GM18517 (cell line): ENCODE measurements around the gene LBR.
A peak's percentile ranks its signal among the peaks of the same experiment; 100 is the strongest.

ENCODE experiments used
- ATAC-seq: cut with Tn5 transposase; IDR thresholded peaks from one replicate; pipeline ENCODE4 v1.9.1; 2021; ENCODE audit warnings: mild to moderate bottlenecking, moderate library complexity; ENCODE audit not compliant: unreplicated experiment

Gene LBR

GRCh38 chr1:225446595-225446960 lies 18.7 kb upstream of the LBR start:
- ATAC-seq, result no peak

- no peak for ATAC-seq
Measured at GRCh38 chr1:225445639-225446594, 18.1 kb upstream of the LBR start.

GRCh38 chr1:225442123-225442505 lies 14.3 kb upstream of the LBR start:
- no peak for ATAC-seq

- no peak for ATAC-seq
Measured at GRCh38 chr1:225441314-225442122, 13.7 kb upstream of the LBR start.

- no peak for ATAC-seq
Measured at GRCh38 chr1:225440380-225441221, 12.8 kb upstream of the LBR start.

- ATAC-seq, result no peak
Measured at GRCh38 chr1:225437710-225438437, 10.0 kb upstream of the LBR start.

- ATAC-seq, result peak; percentile 77
Measured at GRCh38 chr1:225435957-225436392, 8.1 kb upstream of the LBR start.

GRCh38 chr1:225435487-225435886 lies 7.6 kb upstream of the LBR start:
- peak; percentile 20 for ATAC-seq

- no peak for ATAC-seq
Measured at GRCh38 chr1:225435076-225435475, 7.2 kb upstream of the LBR start.

- no peak for ATAC-seq
Measured at GRCh38 chr1:225434046-225434445, 6.2 kb upstream of the LBR start.

- ATAC-seq, result no peak
Measured at GRCh38 chr1:225431081-225431863, 3.4 kb upstream of the LBR start.

- ATAC-seq, result no peak
Measured at GRCh38 chr1:225430301-225430700, 2.5 kb upstream of the LBR start.

GRCh38 chr1:225428881-225429455 lies 1.1 kb upstream of the LBR start:
- ATAC-seq, result no peak

- peak; percentile 76 for ATAC-seq
Measured at GRCh38 chr1:225428068-225428880, 436 bp upstream of the LBR start.

- ATAC-seq, result no peak
Measured at GRCh38 chr1:225426395-225427234, 1.2 kb downstream of the LBR start.

- no peak for ATAC-seq
Measured at GRCh38 chr1:225425201-225425786, 2.5 kb downstream of the LBR start.

- no peak for ATAC-seq
Measured at GRCh38 chr1:225424562-225425200, 3.2 kb downstream of the LBR start.
